Stimulated activated CD4-positive, alpha-beta T cell treated with anti-CD3 and anti-CD28 coated beads, Interleukin-1b, Interleukin-23, amount 100 ng/mL, for 1 hour (primary cell): ENCODE data around the gene IL15RA.

Experiments used
- DNase-seq, 2 donors: peaks; one replicate each; pipeline ENCODE4 v3.0.0-alpha.2; 2020; ENCODE audit warnings: low read depth in 2 of 2

The IL15RA gene

GRCh38 chr10:5977471-5978229 lies at the start of gene IL15RA:
TSS of gene IL15RA (minus strand) at chr10:5977543. CDS start at chr10:5977492, 51 bp downstream.
- peak; percentile 62 to 81 for DNase-seq

- no peak for DNase-seq
Measured at GRCh38 chr10:6025683-6026255, 48.4 kb upstream of the IL15RA start.

GRCh38 chr10:6024334-6024682 lies 47.0 kb upstream of the IL15RA start:
- DNase-seq: no peak

- DNase-seq: no peak
Measured at GRCh38 chr10:6023661-6024333, 46.5 kb upstream of the IL15RA start.

- no peak for DNase-seq
Measured at GRCh38 chr10:6022660-6023059, 45.3 kb upstream of the IL15RA start.

- no peak for DNase-seq
Measured at GRCh38 chr10:6020826-6021225, 43.5 kb upstream of the IL15RA start.

- no peak for DNase-seq
Measured at GRCh38 chr10:6019796-6020195, 42.5 kb upstream of the IL15RA start.

GRCh38 chr10:6019010-6019782 lies 41.9 kb upstream of the IL15RA start:
- DNase-seq: no peak

GRCh38 chr10:6018422-6018821 lies 41.1 kb upstream of the IL15RA start:
- DNase-seq: no peak

GRCh38 chr10:6017781-6018354 lies 40.5 kb upstream of the IL15RA start:
- no peak for DNase-seq

GRCh38 chr10:6014241-6014761 lies 37.0 kb upstream of the IL15RA start:
- DNase-seq: peak in 1 of 2 donors; percentile 27

GRCh38 chr10:6013413-6014192 lies 36.3 kb upstream of the IL15RA start:
- DNase-seq: no peak

- no peak for DNase-seq
Measured at GRCh38 chr10:6012121-6012905, 35.0 kb upstream of the IL15RA start.

GRCh38 chr10:6011558-6011957 lies 34.2 kb upstream of the IL15RA start:
- no peak for DNase-seq

- no peak for DNase-seq
Measured at GRCh38 chr10:6010569-6010968, 33.2 kb upstream of the IL15RA start.

GRCh38 chr10:6009961-6010360 lies 32.6 kb upstream of the IL15RA start:
- no peak for DNase-seq

- DNase-seq: no peak
Measured at GRCh38 chr10:6009150-6009549, 31.8 kb upstream of the IL15RA start.

GRCh38 chr10:6008497-6009142 lies 31.3 kb upstream of the IL15RA start:
- no peak for DNase-seq

GRCh38 chr10:6006991-6007390 lies 29.6 kb upstream of the IL15RA start:
- DNase-seq: no peak

- DNase-seq: no peak
Measured at GRCh38 chr10:6006546-6006945, 29.2 kb upstream of the IL15RA start.
